Natural killer cell (primary cell): ENCODE data around the gene MAP4K4. TPM values are rescaled to one million over a fixed set of nuclear protein-coding genes. Genes with fewer than 3 reads are reported as not detected.

ENCODE experiments used
- ATAC-seq, 3 donors: fragments of 150-1000 bp in 2 of 3; fragments of 200-7000 bp in 1 of 3; cut with Tn5 transposase; 1 replicate in 1 of 3; 2 replicates in 2 of 3; pipeline ENCODE4 v1.10.0; 2021; ENCODE audit warnings: mild to moderate bottlenecking in 2 of 3, moderate library complexity in 2 of 3
- DNase-seq, 2 donors: peaks; one replicate each; pipeline versions ENCODE4 v3.0.0 to v3.0.0-alpha.2; 2013 to 2021; ENCODE audit warnings: mixed read lengths in 1 of 2
- H3K27ac ChIP-seq: one replicate; pipeline ENCODE4 v1.5.1; 2013; ENCODE audit warnings: mild to moderate bottlenecking, low read length
- H3K27me3 ChIP-seq: one replicate; pipeline ENCODE4 v1.6.1; 2013; ENCODE audit warnings: low read length; ENCODE audit not compliant: control insufficient read depth, insufficient read depth
- H3K36me3 ChIP-seq: one replicate; pipeline ENCODE4 v1.6.1; 2013; ENCODE audit warnings: low read length; ENCODE audit not compliant: control insufficient read depth, insufficient read depth
- H3K4me1 ChIP-seq: one replicate; pipeline ENCODE4 v1.6.1; 2013; ENCODE audit warnings: low read length; ENCODE audit not compliant: control insufficient read depth, insufficient read depth
- H3K4me3 ChIP-seq: one replicate; pipeline ENCODE4 v1.5.1; 2013; ENCODE audit warnings: low read length
- H3K9me3 ChIP-seq: one replicate; pipeline ENCODE4 v1.6.1; 2013; ENCODE audit warnings: low read length; ENCODE audit not compliant: control insufficient read depth, insufficient read depth
- H3K27ac Mint-ChIP-seq, 2 donors: one replicate each; pipeline ENCODE4 v1.8.0; 2022; ENCODE audit warnings: mild to moderate bottlenecking in 2 of 2, mixed read lengths in 2 of 2, moderate library complexity in 1 of 2
- H3K27me3 Mint-ChIP-seq, 2 donors: one replicate each; pipeline ENCODE4 v1.8.0; 2022; ENCODE audit warnings: low read depth in 2 of 2, mixed read lengths in 2 of 2
- H3K36me3 Mint-ChIP-seq: one replicate; pipeline ENCODE4 v1.8.0; 2022; ENCODE audit warnings: mixed read lengths
- H3K4me1 Mint-ChIP-seq, 2 donors: one replicate each; pipeline ENCODE4 v1.8.0; 2022; ENCODE audit warnings: mixed read lengths in 2 of 2
- H3K4me3 Mint-ChIP-seq: one replicate; pipeline ENCODE4 v1.8.0; 2022; ENCODE audit warnings: mild to moderate bottlenecking, moderate library complexity, mixed read lengths
- H3K9me3 Mint-ChIP-seq, 2 donors: one replicate each; pipeline ENCODE4 v1.8.0; 2022; ENCODE audit warnings: mixed read lengths in 2 of 2
- CTCF ChIP-seq: fragments of 200-600 bp; IDR thresholded peaks from one replicate; pipeline ENCODE4 v1.8.0; 2022; ENCODE audit warnings: antibody characterized with exemption
- WGBS: methylation state at CpG from one replicate; pipeline ENCODE4 v1.1.7; 2013; ENCODE audit warnings: missing lambda C conversion rate; ENCODE audit not compliant: insufficient coverage; 5-methylcytosine and 5-hydroxymethylcytosine counted together
- intact Hi-C: fragments of 100-400 bp; cut with micrococcal nuclease; formaldehyde crosslinking; loops from one replicate; pipeline ENCODE4 v1.14.2; 2022
- total RNA-seq, 4 donors: library from RNA; stranded (reverse); fragments of 120-200 nt in 1 of 4; gene quantifications; one replicate each; pipeline versions ENCODE4 v1.2.3 to v1.2.4, GENCODE V29; 2013 to 2022

Gene MAP4K4
- total RNA-seq, 3 donors from 2014 or later (not counting 1 experiment from before 2014, with no cell fraction given), result 60.2 to 80.3 (median 66.5) TPM

GRCh38 chr2:101679801-101680487 lies 17.6 kb upstream of the MAP4K4 start:
- Histone ChIP-seq H3K9me3 (no peaks in the 10 kb centered on the region), H3K27ac (no peak overlapping the region), H3K4me3 (no peak overlapping the region), H3K4me1 (no peaks in the 10 kb centered on the region), H3K27me3 (no peaks in the 10 kb centered on the region), H3K36me3 (no peaks in the 10 kb centered on the region)
- no peaks in the 10 kb centered on the region for H3K36me3 Mint-ChIP-seq
- H3K27me3 Mint-ChIP-seq, result peaks cover 0 to 3% of the 10 kb centered on the region in 2 donors
- intact Hi-C loops, result no loop called here
- no peak for TF ChIP-seq CTCF
- no peak overlapping the region for H3K27ac Mint-ChIP-seq
- no peaks in the 10 kb centered on the region for H3K9me3 Mint-ChIP-seq
- no peak overlapping the region for H3K4me3 Mint-ChIP-seq
- no peak for DNase-seq
- ATAC-seq, result no peak
- H3K4me1 Mint-ChIP-seq, result no peaks in the 10 kb centered on the region
- 88% methylated on average over 5 of the region's 5 CpGs for WGBS

GRCh38 chr2:101682311-101682710 lies 15.2 kb upstream of the MAP4K4 start:
- Mint-ChIP-seq H3K36me3 (no peaks in the 10 kb centered on the region), H3K4me1 (no peaks in the 10 kb centered on the region), H3K27ac (no peak overlapping the region), H3K4me3 (no peak overlapping the region), H3K27me3 (peaks cover 0 to 3% of the 10 kb centered on the region in 2 donors), H3K9me3 (no peaks in the 10 kb centered on the region)
- intact Hi-C loops, result no loop called here
- H3K9me3 ChIP-seq, result no peaks in the 10 kb centered on the region
- H3K27ac ChIP-seq, result no peak overlapping the region
- no peak overlapping the region for H3K4me3 ChIP-seq
- DNase-seq (no peak), ATAC-seq (no peak)
- no peaks in the 10 kb centered on the region for H3K36me3 ChIP-seq
- H3K27me3 ChIP-seq, result no peaks in the 10 kb centered on the region
- TF ChIP-seq CTCF, result no peak
- H3K4me1 ChIP-seq, result no peaks in the 10 kb centered on the region
- 86% methylated on average over 3 of the region's 4 CpGs for WGBS

- no peak overlapping the region for H3K4me3 ChIP-seq
- H3K4me1 Mint-ChIP-seq, result no peaks in the 10 kb centered on the region
- TF ChIP-seq CTCF, result no peak
- 93% methylated on average over 3 of the region's 4 CpGs for WGBS
- no peaks in the 10 kb centered on the region for H3K36me3 Mint-ChIP-seq
- H3K27me3 ChIP-seq, result no peaks in the 10 kb centered on the region
- no peak overlapping the region for H3K4me3 Mint-ChIP-seq
- H3K36me3 ChIP-seq, result no peaks in the 10 kb centered on the region
- no peaks in the 10 kb centered on the region for H3K9me3 ChIP-seq
- H3K27ac Mint-ChIP-seq, result no peak overlapping the region
- DNase-seq, result no peak
- no peaks in the 10 kb centered on the region for H3K9me3 Mint-ChIP-seq
- no peak overlapping the region for H3K27ac ChIP-seq
- intact Hi-C loops, result no loop called here
- peaks cover 0 to 3% of the 10 kb centered on the region in 2 donors for H3K27me3 Mint-ChIP-seq
- no peak for ATAC-seq
- H3K4me1 ChIP-seq, result no peaks in the 10 kb centered on the region
Observed at GRCh38 chr2:101684313-101684712, 13.2 kb upstream of the MAP4K4 start.

- ATAC-seq (no peak), DNase-seq (no peak)
- H3K36me3 Mint-ChIP-seq, result no peaks in the 10 kb centered on the region
- intact Hi-C loops, result no loop called here
- no peak overlapping the region for H3K27ac Mint-ChIP-seq
- no peak overlapping the region for H3K27ac ChIP-seq
- no peaks in the 10 kb centered on the region for H3K4me1 ChIP-seq
- WGBS, result 90% methylated on average over 4 of the region's 5 CpGs
- H3K27me3 ChIP-seq, result no peaks in the 10 kb centered on the region
- no peaks in the 10 kb centered on the region for H3K9me3 Mint-ChIP-seq
- H3K4me3 Mint-ChIP-seq, result no peak overlapping the region
- no peaks in the 10 kb centered on the region for H3K9me3 ChIP-seq
- TF ChIP-seq CTCF, result no peak
- no peaks in the 10 kb centered on the region for H3K36me3 ChIP-seq
- no peaks in the 10 kb centered on the region for H3K27me3 Mint-ChIP-seq
- no peak overlapping the region for H3K4me3 ChIP-seq
- no peaks in the 10 kb centered on the region for H3K4me1 Mint-ChIP-seq
Observed at GRCh38 chr2:101688261-101688660, 9.2 kb upstream of the MAP4K4 start.
